Thoracic aorta (tissue), 2 donors: ENCODE measurements around the gene MEIS3. TPM values are rescaled to one million over a fixed set of nuclear protein-coding genes. Genes with fewer than 3 reads are reported as not detected.
"Not testable (repeated sequence)": the region's sequence is repeated elsewhere in the genome, so short reads cannot be mapped to it uniquely, and the experiment has no call there.

ENCODE experiments used
- ATAC-seq: fragments of 150-250 bp; one replicate; pipeline ENCODE4 v1.8.0; 2017; ENCODE audit warnings: low read depth; ENCODE audit not compliant: insufficient number of reproducible peaks, low FRiP score
- DNase-seq: peaks from one replicate; pipeline ENCODE4 v3.0.0-alpha.2; 2020; ENCODE audit warnings: low spot score
- H3K27ac ChIP-seq, 2 donors: fragments of 200-600 bp; sonication (generic); 1 replicate in 1 of 2; 2 replicates in 1 of 2; pipeline ENCODE4 v1.5.1; 2016; ENCODE audit warnings: mild to moderate bottlenecking in 2 of 2, moderate library complexity in 2 of 2
- H3K27me3 ChIP-seq: fragments of 200-600 bp; sonication (generic); replicated peaks from 2 replicates; pipeline ENCODE4 v1.6.0; 2016; ENCODE audit warnings: mild to moderate bottlenecking; ENCODE audit not compliant: insufficient read depth
- H3K36me3 ChIP-seq: fragments of 200-600 bp; sonication (generic); one replicate; pipeline ENCODE4 v1.5.1; 2016
- H3K4me1 ChIP-seq, 2 donors: fragments of 200-600 bp; sonication (generic); 1 replicate in 1 of 2; 2 replicates in 1 of 2; pipeline versions ENCODE4 v1.5.1 to v1.6.0; 2016; ENCODE audit warnings: low read depth in 2 of 2, mild to moderate bottlenecking in 1 of 2; ENCODE audit not compliant: control insufficient read depth in 1 of 2
- H3K4me3 ChIP-seq: fragments of 200-600 bp; sonication (generic); 2 replicates; pipeline ENCODE4 v1.5.1; 2016; ENCODE audit warnings: mild to moderate bottlenecking
- H3K9me3 ChIP-seq: fragments of 200-600 bp; sonication (generic); 2 replicates; pipeline ENCODE4 v1.5.1; 2016
- CTCF ChIP-seq: fragments of 200-600 bp; sonication (generic); IDR thresholded peaks from one replicate; pipeline ENCODE4 v1.5.1; 2019; ENCODE audit warnings: antibody characterized with exemption
- total RNA-seq, 2 donors: library from RNA; depleted of rRNA; stranded (reverse); fragments of >200 nt; gene quantifications; one replicate each; pipeline versions ENCODE4 v1.1.0 to v1.2.3, GENCODE V29; 2016

Gene MEIS3
- total RNA-seq, 2 donors from 2014 or later = 6.4 to 11.5 TPM

- DNase-seq, H3K27me3 ChIP-seq, H3K4me1 ChIP-seq, H3K27ac ChIP-seq, H3K9me3 ChIP-seq, ATAC-seq, H3K4me3 ChIP-seq: not testable (repeated sequence)
- peaks cover 30% of the 10 kb centered on the region for H3K36me3 ChIP-seq
These were observed 35.4 kb downstream of the MEIS3 start for GRCh38 chr19:47383890-47384289.

GRCh38 chr19:47381653-47382279, 37.6 kb downstream of the MEIS3 start:
- Histone ChIP-seq H3K9me3 (no peaks in the 10 kb centered on the region), H3K4me3 (no peak overlapping the region), H3K36me3 (peaks cover 33% of the 10 kb centered on the region), H3K27me3 (no peaks in the 10 kb centered on the region), H3K4me1 (no peaks in the 10 kb centered on the region), H3K27ac (no peak overlapping the region)
- no peak for DNase-seq
- ATAC-seq = no peak
- TF ChIP-seq CTCF = no peak

- no peaks in the 10 kb centered on the region for H3K9me3 ChIP-seq
- ATAC-seq = no peak
These were observed 38.2 kb downstream of the MEIS3 start for GRCh38 chr19:47381121-47381520.

GRCh38 chr19:47380559-47380958, 38.8 kb downstream of the MEIS3 start:
- H3K36me3 ChIP-seq = peaks cover 46% of the 10 kb centered on the region
- no peak for DNase-seq
- ATAC-seq = no peak
- H3K27ac ChIP-seq = no peak overlapping the region
- H3K4me3 ChIP-seq = no peak overlapping the region
- H3K4me1 ChIP-seq = no peaks in the 10 kb centered on the region
- H3K9me3 ChIP-seq = no peaks in the 10 kb centered on the region
- no peaks in the 10 kb centered on the region for H3K27me3 ChIP-seq
- no peak for TF ChIP-seq CTCF

More at GRCh38 chr19:47381121-47381520, 38.2 kb downstream of the MEIS3 start:
- Histone ChIP-seq H3K27me3 (no peaks in the 10 kb centered on the region), H3K4me3 (no peak overlapping the region), H3K4me1 (no peaks in the 10 kb centered on the region), H3K27ac (no peak overlapping the region), H3K36me3 (peaks cover 40% of the 10 kb centered on the region)
- DNase-seq = no peak
- TF ChIP-seq CTCF = no peak

- Histone ChIP-seq H3K4me3 (no peak overlapping the region), H3K4me1 (no peaks in the 10 kb centered on the region), H3K27me3 (no peaks in the 10 kb centered on the region), H3K36me3 (peaks cover 55% of the 10 kb centered on the region), H3K27ac (no peak overlapping the region), H3K9me3 (no peaks in the 10 kb centered on the region)
- no peak for DNase-seq
- no peak for ATAC-seq
- TF ChIP-seq CTCF = no peak
These were observed 39.9 kb downstream of the MEIS3 start for GRCh38 chr19:47379381-47379938.

GRCh38 chr19:47378246-47378645, 41.1 kb downstream of the MEIS3 start:
- no peaks in the 10 kb centered on the region for H3K27me3 ChIP-seq
- H3K9me3 ChIP-seq = no peaks in the 10 kb centered on the region
- H3K36me3 ChIP-seq = peaks cover 65% of the 10 kb centered on the region
- TF ChIP-seq CTCF = no peak
- ATAC-seq = no peak
- no peak overlapping the region for H3K4me3 ChIP-seq
- no peak overlapping the region for H3K27ac ChIP-seq
- DNase-seq = no peak
- H3K4me1 ChIP-seq = no peaks in the 10 kb centered on the region
